Measurements from ENCODE around the gene FRMPD1.

- TF ChIP-seq CTCF (IDR thresholded peaks at IDR 0.05) (no peak), ZFX (IDR thresholded peaks at IDR 0.05; ENCODE audit: borderline replicate concordance) (no peak)
Observed at GRCh38 chr9:37618817-37619216, 31.9 kb upstream of the FRMPD1 start.

Data from 22Rv1 (cell line).